Small intestine (tissue), 7 donors: ENCODE data around the gene WNT1. TPM values are rescaled to one million over a fixed set of nuclear protein-coding genes. Genes with fewer than 3 reads are reported as not detected.

Experiments
- DNase-seq, 2 donors: peaks; one replicate each; pipeline versions ENCODE4 v3.0.0 to v3.0.0-alpha.2; 2013
- FAIRE-seq: peaks from 2 replicates; lab custom pipeline; 2012; peaks lifted over from hg19 to GRCh38; lab: Jason Lieb, UNC
- H3K27ac ChIP-seq, 3 donors: one replicate each; pipeline ENCODE4 v1.5.1; 2013; ENCODE audit warnings: low read length in 2 of 3, mild to moderate bottlenecking in 2 of 3, control low read depth in 1 of 3, inconsistent platforms in 1 of 3, low read depth in 1 of 3, moderate library complexity in 1 of 3
- H3K27me3 ChIP-seq, 3 donors: one replicate each; pipeline ENCODE4 v1.6.1; 2013; ENCODE audit warnings: low read length in 3 of 3, inconsistent platforms in 1 of 3; ENCODE audit not compliant: control insufficient read depth in 3 of 3, insufficient read depth in 3 of 3
- H3K36me3 ChIP-seq, 3 donors: one replicate each; pipeline ENCODE4 v1.6.1; 2013; ENCODE audit warnings: low read length in 3 of 3, inconsistent platforms in 1 of 3, low read depth in 1 of 3, mild to moderate bottlenecking in 1 of 3, moderate library complexity in 1 of 3; ENCODE audit not compliant: control insufficient read depth in 3 of 3, insufficient read depth in 2 of 3
- H3K4me1 ChIP-seq, 3 donors: one replicate each; pipeline ENCODE4 v1.6.1; 2013; ENCODE audit warnings: low read length in 2 of 3, inconsistent platforms in 1 of 3, low read depth in 1 of 3, mild to moderate bottlenecking in 1 of 3, moderate library complexity in 1 of 3; ENCODE audit not compliant: control insufficient read depth in 3 of 3, insufficient read depth in 2 of 3
- H3K4me3 ChIP-seq, 3 donors: one replicate each; pipeline ENCODE4 v1.5.1; 2013; ENCODE audit warnings: low read length in 3 of 3, control low read depth in 1 of 3, inconsistent platforms in 1 of 3, low read depth in 1 of 3, mild to moderate bottlenecking in 1 of 3, moderate library complexity in 1 of 3
- H3K9me3 ChIP-seq, 2 donors: one replicate each; pipeline ENCODE4 v1.6.1; 2013; ENCODE audit warnings: low read depth in 1 of 2, low read length in 1 of 2; ENCODE audit not compliant: control insufficient read depth in 2 of 2, insufficient read depth in 1 of 2
- WGBS, 3 donors: extraction: QIAGEN DNeasy Blood & Tissue Kit; methylation state at CpG; one replicate each; pipeline ENCODE4 v1.1.7; 2013; 5-methylcytosine and 5-hydroxymethylcytosine counted together
- polyA plus RNA-seq, 4 donors: library from polyadenylated mRNA; stranded (reverse) in 3 of 4; unstranded in 1 of 4; fragments of 200-250 nt in 3 of 4; fragments of 120-200 nt in 1 of 4; gene quantifications; one replicate each; pipeline versions ENCODE4 v1.2.1 to v1.2.3, GENCODE V29; 2013
- donor health status: healthy with polysubstance abuse.
- donor health status: control.
- donor health status: control.
- donor health status: Bipolar disorder and iron deficiency.
- donor health status: healthy.

Gene WNT1
- polyA plus RNA-seq, 4 donors, result 0.07 TPM; not detected in 3

- Histone ChIP-seq H3K4me1 (peaks cover 2 to 29% (median 3%) of the 10 kb centered on the region in 3 donors), H3K27ac (no peak overlapping the region), H3K27me3 (peaks cover 0 to 97% (median 44%) of the 10 kb centered on the region in 3 donors), H3K36me3 (no peaks in the 10 kb centered on the region), H3K9me3 (peaks cover 0 to under 1% of the 10 kb centered on the region in 2 donors), H3K4me3 (no peak overlapping the region)
- no peak for FAIRE-seq
- no peak for DNase-seq
- 10 to 14% (median 10%) methylated on average over 23 of the region's 23 CpGs for WGBS, 3 donors
Measured at GRCh38 chr12:48972213-48972951, 5.7 kb upstream of the WNT1 start.

GRCh38 chr12:48972952-48973483 is 5.1 kb upstream of the WNT1 start:
- Histone ChIP-seq H3K4me3 (no peak overlapping the region), H3K27ac (no peak overlapping the region), H3K4me1 (peaks cover 2 to 35% (median 3%) of the 10 kb centered on the region in 3 donors), H3K36me3 (no peaks in the 10 kb centered on the region), H3K9me3 (peaks cover 0 to 5% of the 10 kb centered on the region in 2 donors), H3K27me3 (peaks cover 0 to 97% (median 46%) of the 10 kb centered on the region in 3 donors)
- DNase-seq (no peak), FAIRE-seq (no peak)
- WGBS, 3 donors, result 7 to 21% (median 12%) methylated on average over 3 of the region's 3 CpGs

DNA sequence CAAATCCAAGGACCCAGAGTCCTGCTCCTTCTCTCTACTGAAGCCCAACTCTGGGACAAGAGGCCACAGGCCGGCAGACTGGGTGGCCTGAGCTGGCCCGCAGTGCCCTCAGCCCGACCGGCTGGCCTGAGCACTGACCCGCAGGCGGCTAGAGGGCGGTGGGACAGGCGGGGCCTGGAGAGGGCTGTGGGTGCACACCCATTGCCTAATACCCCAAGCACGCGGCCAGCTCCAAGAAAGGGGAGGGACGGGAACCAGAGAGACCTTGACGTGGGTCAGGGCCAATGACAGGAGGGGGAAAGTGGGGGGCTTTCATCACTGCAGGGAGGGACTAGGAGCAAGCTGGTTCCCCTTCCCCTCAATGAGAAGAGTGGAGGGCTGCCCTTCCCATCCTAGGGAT is 4.6 kb upstream of the WNT1 start:
- Histone ChIP-seq H3K27me3 (peaks cover 0 to 97% (median 46%) of the 10 kb centered on the region in 3 donors), H3K9me3 (peaks cover 0 to 5% of the 10 kb centered on the region in 2 donors), H3K4me3 (no peak overlapping the region), H3K4me1 (peaks cover 2 to 36% (median 3%) of the 10 kb centered on the region in 3 donors), H3K27ac (no peak overlapping the region), H3K36me3 (no peaks in the 10 kb centered on the region)
- FAIRE-seq (no peak), DNase-seq (no peak)
- 12 to 19% (median 17%) methylated on average over 12 of the region's 12 CpGs for WGBS, 3 donors

- H3K27me3 ChIP-seq, result peaks cover 0 to 97% (median 48%) of the 10 kb centered on the region in 3 donors
- peaks cover 0 to 6% of the 10 kb centered on the region in 2 donors for H3K9me3 ChIP-seq
- H3K4me1 ChIP-seq, result peaks cover 3 to 40% (median 3%) of the 10 kb centered on the region in 3 donors
- H3K36me3 ChIP-seq, result no peaks in the 10 kb centered on the region
- H3K27ac ChIP-seq, result no peak overlapping the region
- FAIRE-seq, result no peak
- 10 to 23% (median 13%) methylated on average over 14 to 19 of the region's 19 CpGs for WGBS, 3 donors
- no peak overlapping the region for H3K4me3 ChIP-seq
- peak; percentile 23 to 70 for DNase-seq
Measured at GRCh38 chr12:48973941-48974673, 4.0 kb upstream of the WNT1 start.

GRCh38 chr12:48977290-48978281 is 536 bp upstream of the WNT1 start:
- H3K27me3 ChIP-seq, result peaks cover 0 to 98% (median 27%) of the 10 kb centered on the region in 3 donors
- no peaks in the 10 kb centered on the region for H3K36me3 ChIP-seq
- no peak overlapping the region for H3K27ac ChIP-seq
- peaks cover 0 to 40% (median 4%) of the 10 kb centered on the region in 3 donors for H3K4me1 ChIP-seq
- FAIRE-seq (no peak), DNase-seq (peak; percentile 76 to 78)
- peaks cover 0 to 8% of the 10 kb centered on the region in 2 donors for H3K9me3 ChIP-seq
- peak overlapping the region in 1 of 3 donors; percentile 46 for H3K4me3 ChIP-seq
- WGBS, 3 donors, result 7% methylated on average over 39 to 50 of the region's 50 CpGs

DNA sequence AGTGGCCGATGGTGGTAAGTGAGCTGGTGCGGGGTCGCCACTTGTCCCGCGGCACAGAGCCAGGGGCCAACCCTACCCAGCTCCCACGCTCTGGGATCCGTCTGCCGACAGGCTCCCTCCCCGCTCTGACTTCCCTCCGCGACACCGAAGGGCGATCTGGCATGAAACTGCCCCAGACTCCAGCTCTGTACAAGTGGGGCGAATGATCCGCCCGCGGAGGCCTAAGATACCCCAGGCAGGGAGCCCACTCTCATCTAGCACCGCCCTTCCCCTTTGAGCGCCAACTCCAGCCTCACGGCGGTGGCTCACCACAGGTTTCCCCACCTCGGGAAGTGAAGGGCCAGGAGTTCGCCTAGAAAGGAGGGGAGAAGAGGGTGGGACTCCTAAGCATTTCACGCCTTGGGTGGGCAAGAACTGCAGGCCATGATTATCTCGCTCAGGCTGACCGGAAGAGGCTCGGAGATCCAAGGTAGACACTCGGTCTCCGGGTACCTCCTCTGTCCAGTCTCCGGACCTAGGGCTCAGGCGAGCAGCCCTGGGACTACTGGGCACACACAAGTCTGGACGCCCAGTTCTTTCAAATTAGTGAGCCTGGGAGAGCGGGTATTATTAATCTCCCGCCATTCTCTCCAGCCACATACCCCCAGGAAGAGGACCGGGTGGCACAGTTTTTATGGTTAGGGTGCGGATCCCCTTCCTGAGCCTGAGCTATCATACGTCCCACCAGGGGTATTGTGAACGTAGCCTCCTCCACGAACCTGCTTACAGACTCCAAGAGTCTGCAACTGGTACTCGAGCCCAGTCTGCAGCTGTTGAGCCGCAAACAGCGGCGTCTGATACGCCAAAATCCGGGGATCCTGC is 849 bp downstream of the WNT1 start:
- FAIRE-seq (no peak), DNase-seq (no peak)
- H3K27me3 ChIP-seq, result peaks cover 0 to 97% (median 15%) of the 10 kb centered on the region in 3 donors
- H3K9me3 ChIP-seq, result peaks cover 0 to 8% of the 10 kb centered on the region in 2 donors
- H3K4me3 ChIP-seq, result peak overlapping the region in 1 of 3 donors; percentile 46
- peaks cover 0 to 40% (median 4%) of the 10 kb centered on the region in 3 donors for H3K4me1 ChIP-seq
- no peak overlapping the region for H3K27ac ChIP-seq
- 1 to 4% (median 2%) methylated on average over 42 to 45 of the region's 45 CpGs for WGBS, 3 donors
- no peaks in the 10 kb centered on the region for H3K36me3 ChIP-seq
